ENCODE data around the gene TNFRSF19. TPM values are rescaled to one million over a fixed set of nuclear protein-coding genes. Genes with fewer than 3 reads are reported as not detected.

The TNFRSF19 gene
- total RNA-seq, 2 donors from 2014 or later, result 21.2 to 74.1 TPM

- TF ChIP-seq POLR2A (IDR thresholded peaks at IDR 0.05), result no peak
- TF ChIP-seq POLR2AphosphoS5 (IDR thresholded peaks at IDR 0.05), result no peak
- TF ChIP-seq CTCF (IDR thresholded peaks at IDR 0.05), result no peak
- no peaks in the 10 kb centered on the region for H3K9me3 ChIP-seq
- H3K4me3 ChIP-seq, result no peak overlapping the region
- intact Hi-C loops (cut with DNase I), result no loop called here
- no peaks in the 10 kb centered on the region for H3K36me3 ChIP-seq
- WGBS, result 51% methylated on average over 11 of the region's 11 CpGs
- no peaks in the 10 kb centered on the region for H3K27me3 ChIP-seq (replicated peaks; ENCODE audit: insufficient read depth)
- H3K27ac ChIP-seq, result peak overlapping the region; percentile 10 to 30
- peaks cover 9% of the 10 kb centered on the region for H3K4me1 ChIP-seq (replicated peaks)
- DNase-seq (ENCODE audit: low spot score), result peak; percentile 23
Observed at GRCh38 chr13:23654111-23655110, 84.2 kb downstream of the TNFRSF19 start.

DNA sequence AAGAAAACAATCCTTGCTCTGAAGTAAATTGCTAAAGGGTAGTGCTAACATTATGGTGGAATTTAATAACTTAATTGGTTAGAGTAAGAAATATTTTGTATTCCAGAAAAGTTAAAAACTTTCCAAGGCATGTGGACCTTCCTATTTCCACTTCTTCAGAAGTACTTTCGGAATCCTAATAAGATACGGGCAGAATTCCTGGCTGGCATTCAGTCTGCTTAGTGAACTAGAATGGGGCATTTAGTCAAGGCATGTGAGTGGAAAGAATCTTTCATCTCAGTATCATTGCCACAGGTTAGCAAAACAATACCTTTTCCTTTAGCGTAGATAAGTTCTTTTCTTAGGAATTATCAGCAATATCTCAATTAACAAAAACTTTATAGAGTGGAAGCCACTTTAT is 85.1 kb downstream of the TNFRSF19 start:
- TF ChIP-seq POLR2AphosphoS5 (IDR thresholded peaks at IDR 0.05) (no peak), POLR2A (IDR thresholded peaks at IDR 0.05) (no peak), CTCF (IDR thresholded peaks at IDR 0.05) (no peak)
- no peaks in the 10 kb centered on the region for H3K9me3 ChIP-seq
- H3K4me1 ChIP-seq (replicated peaks), result peaks cover 9% of the 10 kb centered on the region
- 81% methylated on average over 3 of the region's 3 CpGs for WGBS
- DNase-seq (ENCODE audit: low spot score), result no peak
- H3K4me3 ChIP-seq, result no peak overlapping the region
- no peak overlapping the region for H3K27ac ChIP-seq
- no peaks in the 10 kb centered on the region for H3K27me3 ChIP-seq (replicated peaks; ENCODE audit: insufficient read depth)
- intact Hi-C loops (cut with DNase I), result no loop called here
- H3K36me3 ChIP-seq, result no peaks in the 10 kb centered on the region

- H3K9me3 ChIP-seq, result no peaks in the 10 kb centered on the region
- no peaks in the 10 kb centered on the region for H3K36me3 ChIP-seq
- H3K27ac ChIP-seq, result peak overlapping the region in 1 of 2 donors; percentile 33
- no peak overlapping the region for H3K4me3 ChIP-seq
- H3K4me1 ChIP-seq (replicated peaks), result peaks cover 9% of the 10 kb centered on the region
- WGBS, result 30% methylated on average over 4 of the region's 4 CpGs
- intact Hi-C loops (cut with DNase I), result no loop called here
- DNase-seq (ENCODE audit: low spot score), result no peak
- no peak for TF ChIP-seq POLR2A (IDR thresholded peaks at IDR 0.05)
- TF ChIP-seq POLR2AphosphoS5 (IDR thresholded peaks at IDR 0.05), result peak; percentile 9
- TF ChIP-seq CTCF (IDR thresholded peaks at IDR 0.05), result no peak
- H3K27me3 ChIP-seq (replicated peaks; ENCODE audit: insufficient read depth), result no peaks in the 10 kb centered on the region
Observed at GRCh38 chr13:23656637-23657371, 86.6 kb downstream of the TNFRSF19 start.

- Histone ChIP-seq H3K4me1 (replicated peaks) (peaks cover 9% of the 10 kb centered on the region), H3K27ac (peak overlapping the region in 1 of 2 donors; percentile 20), H3K27me3 (replicated peaks; ENCODE audit: insufficient read depth) (no peaks in the 10 kb centered on the region), H3K36me3 (no peaks in the 10 kb centered on the region), H3K9me3 (no peaks in the 10 kb centered on the region), H3K4me3 (no peak overlapping the region)
- WGBS, result 50% methylated on average over 15 of the region's 15 CpGs
- no peak for DNase-seq (ENCODE audit: low spot score)
- intact Hi-C loops (cut with DNase I), result no loop called here
- TF ChIP-seq POLR2A (IDR thresholded peaks at IDR 0.05) (no peak), POLR2AphosphoS5 (IDR thresholded peaks at IDR 0.05) (no peak), CTCF (IDR thresholded peaks at IDR 0.05) (no peak)
Observed at GRCh38 chr13:23658929-23659541, 88.8 kb downstream of the TNFRSF19 start.

All from prostate gland (tissue), 2 donors.